Osteocyte (in vitro differentiated cells): Measurements from ENCODE around the gene BTNL3. TPM values are rescaled to one million over a fixed set of nuclear protein-coding genes. Genes with fewer than 3 reads are reported as not detected.
A peak's percentile ranks its signal among the peaks of the same experiment; 100 is the strongest.

Experiments
- DNase-seq: peaks from one replicate; pipeline ENCODE4 v3.0.0; 2021; ENCODE audit warnings: mixed read lengths; ENCODE audit not compliant: unreplicated experiment; ENCODE audit errors: extremely low spot score
- H3K27ac Mint-ChIP-seq: one replicate; pipeline ENCODE4 v1.8.0; 2021; ENCODE audit warnings: mild to moderate bottlenecking, mixed read lengths; ENCODE audit not compliant: unreplicated experiment
- H3K27me3 Mint-ChIP-seq: one replicate; pipeline ENCODE4 v1.8.0; 2021; ENCODE audit warnings: mixed read lengths; ENCODE audit not compliant: unreplicated experiment
- H3K36me3 Mint-ChIP-seq: one replicate; pipeline ENCODE4 v1.8.0; 2021; ENCODE audit warnings: mixed read lengths; ENCODE audit not compliant: unreplicated experiment
- H3K4me1 Mint-ChIP-seq: one replicate; pipeline ENCODE4 v1.8.0; 2021; ENCODE audit warnings: mixed read lengths; ENCODE audit not compliant: unreplicated experiment
- H3K4me3 Mint-ChIP-seq: one replicate; pipeline ENCODE4 v1.8.0; 2021; ENCODE audit warnings: mild to moderate bottlenecking, moderate library complexity, mixed read lengths; ENCODE audit not compliant: unreplicated experiment
- H3K9me3 Mint-ChIP-seq: one replicate; pipeline ENCODE4 v1.8.0; 2021; ENCODE audit warnings: mixed read lengths; ENCODE audit not compliant: unreplicated experiment
- CTCF ChIP-seq: fragments of 200-600 bp; sonication (generic); IDR thresholded peaks from 2 replicates; pipeline ENCODE4 v1.5.0; 2021; ENCODE audit warnings: antibody characterized with exemption, mild to moderate bottlenecking, moderate library complexity
- microRNA-seq: library from miRNA; unstranded; fragments of <30 nt; microRNA quantifications from one replicate; pipeline ENCODE4 v1.1.0, GENCODE V29; 2020; ENCODE audit not compliant: unreplicated experiment
- total RNA-seq: library from RNA; stranded (reverse); gene quantifications from 2 replicates; pipeline ENCODE4 v1.2.1, GENCODE V29; 2021

BTNL3 gene
- total RNA-seq, 1 donor from 2014 or later = not detected

- Mint-ChIP-seq H3K4me3 (peak overlapping the region; percentile 71), H3K27me3 (peaks cover 83% of the 10 kb centered on the region), H3K36me3 (no peaks in the 10 kb centered on the region), H3K9me3 (no peaks in the 10 kb centered on the region), H3K27ac (no peak overlapping the region), H3K4me1 (peaks cover 18% of the 10 kb centered on the region)
- DNase-seq = peak; percentile 72
- TF ChIP-seq CTCF = no peak
These were observed 65.0 kb downstream of the BTNL3 start for GRCh38 chr5:181053488-181054121.

- peak; percentile 60 for DNase-seq
- no peaks in the 10 kb centered on the region for H3K36me3 Mint-ChIP-seq
- H3K27me3 Mint-ChIP-seq = peaks cover 85% of the 10 kb centered on the region
- H3K27ac Mint-ChIP-seq = no peak overlapping the region
- no peak overlapping the region for H3K4me3 Mint-ChIP-seq
- TF ChIP-seq CTCF = no peak
- H3K9me3 Mint-ChIP-seq = no peaks in the 10 kb centered on the region
- peaks cover 19% of the 10 kb centered on the region for H3K4me1 Mint-ChIP-seq
These were observed 65.5 kb downstream of the BTNL3 start for GRCh38 chr5:181054138-181054537.

- Mint-ChIP-seq H3K27me3 (peaks cover 81% of the 10 kb centered on the region), H3K36me3 (no peaks in the 10 kb centered on the region), H3K4me3 (no peak overlapping the region), H3K4me1 (peaks cover 19% of the 10 kb centered on the region), H3K27ac (no peak overlapping the region), H3K9me3 (no peaks in the 10 kb centered on the region)
- TF ChIP-seq CTCF = no peak
- peak; percentile 73 for DNase-seq
These were observed 66.3 kb downstream of the BTNL3 start for GRCh38 chr5:181054871-181055459.

Small RNA genes lying within 50 kb of the gene (microRNA-seq; reads per million reads assigned to microRNA genes)
- not detected for gene MIR8089

Other genes with a start within 250 kb of the BTNL3 start
- not detected in 2 replicates for gene OR2Y1, start 248.8 kb upstream of the BTNL3 start, total RNA-seq
- gene MGAT1, start 186.0 kb upstream of the BTNL3 start, total RNA-seq = 137 and 140 TPM in 2 replicates
- gene ZFP62, start 127.6 kb upstream of the BTNL3 start, total RNA-seq = 21.7 and 22.2 TPM in 2 replicates
- gene BTNL8, start 89.7 kb upstream of the BTNL3 start, total RNA-seq = not detected in 2 replicates
- not detected in 2 replicates for gene BTNL9, start 51.4 kb downstream of the BTNL3 start, total RNA-seq
- gene OR2V1, start 142.3 kb downstream of the BTNL3 start, total RNA-seq = not detected in 2 replicates
- gene OR2V2, start 158.7 kb downstream of the BTNL3 start, total RNA-seq = not detected in 2 replicates
- gene TRIM7, start 216.3 kb downstream of the BTNL3 start, total RNA-seq = 3.8 and 4.0 TPM in 2 replicates
- gene TRIM41, start 234.4 kb downstream of the BTNL3 start, total RNA-seq = 25.2 and 27.1 TPM in 2 replicates